OCI-LY7 (cell line): ENCODE results near the gene FAM193A. TPM values are rescaled to one million over a fixed set of nuclear protein-coding genes. Genes with fewer than 3 reads are reported as not detected.

Source experiments
- BruUV-seq: library from RNA; stranded (reverse); fragments of 400-500 nt; replicated peaks from 2 replicates; lab custom pipeline; 2021; lab: Mats Ljungman, UMichigan
- CTCF ChIA-PET: fragments of 300-600 bp; sonication (Branson Sonifier 250); formaldehyde crosslinking; loops from one replicate; lab custom pipeline; 2022; ENCODE audit warnings: antibody characterized with exemption; ENCODE audit not compliant: unreplicated experiment; lab: Charles Lee
- POLR2A ChIA-PET: fragments of 300-600 bp; sonication (Branson Sonifier 250); formaldehyde crosslinking; loops from one replicate; lab custom pipeline; 2022; ENCODE audit warnings: antibody characterized with exemption; lab: Charles Lee
- DNase-seq: peaks from one replicate; pipeline ENCODE4 v3.0.0-alpha.2; 2015; ENCODE audit warnings: low spot score
- H2AFZ ChIP-seq: fragments of 200-600 bp; sonication (generic), shearing (Covaris generic); 2 replicates; pipeline ENCODE4 v1.6.1; 2014; ENCODE audit warnings: mild to moderate bottlenecking, antibody characterized with exemption, low read length, moderate library complexity
- H3K27ac ChIP-seq: fragments of 200-600 bp; sonication (generic); 2 replicates; pipeline ENCODE4 v1.5.1; 2014; ENCODE audit warnings: mixed run types, low read depth, mild to moderate bottlenecking, moderate library complexity, low read length, inconsistent platforms; ENCODE audit not compliant: poor library complexity, severe bottlenecking
- H3K36me3 ChIP-seq: fragments of 200-600 bp; sonication (generic); 2 replicates; pipeline ENCODE4 v1.6.1; 2014; ENCODE audit warnings: mild to moderate bottlenecking, antibody characterized with exemption, low read length, moderate library complexity, mixed read lengths; ENCODE audit not compliant: insufficient read depth
- H3K4me1 ChIP-seq: fragments of 200-600 bp; sonication (generic); 2 replicates; pipeline ENCODE4 v1.5.1; 2014; ENCODE audit warnings: mild to moderate bottlenecking, low read length; ENCODE audit not compliant: insufficient read depth, poor library complexity, severe bottlenecking
- H3K4me2 ChIP-seq: fragments of 200-600 bp; sonication (generic); 2 replicates; pipeline ENCODE4 v1.6.1; 2014; ENCODE audit warnings: mild to moderate bottlenecking, low read length
- H3K4me3 ChIP-seq: fragments of 200-600 bp; sonication (generic); 2 replicates; pipeline ENCODE4 v1.5.1; 2014; ENCODE audit warnings: mild to moderate bottlenecking, low read depth, low read length; ENCODE audit not compliant: poor library complexity, severe bottlenecking
- H3K79me2 ChIP-seq: fragments of 200-600 bp; sonication (generic); 2 replicates; pipeline ENCODE4 v1.6.1; 2016; ENCODE audit warnings: low read depth, mild to moderate bottlenecking, low read length, moderate library complexity, mixed read lengths; ENCODE audit not compliant: insufficient read depth
- H3K9me2 ChIP-seq: fragments of 200-600 bp; sonication (generic); 2 replicates; pipeline ENCODE4 v1.6.1; 2016; ENCODE audit warnings: mild to moderate bottlenecking, low read length, mixed read lengths; ENCODE audit not compliant: insufficient read depth
- H3K9me3 ChIP-seq: fragments of 200-600 bp; sonication (generic); 2 replicates; pipeline ENCODE4 v1.6.1; 2014; ENCODE audit warnings: mild to moderate bottlenecking, mixed run types, low read length, mixed read lengths
- H4K20me1 ChIP-seq: fragments of 200-600 bp; sonication (generic); 2 replicates; pipeline ENCODE4 v1.6.1; 2014; ENCODE audit warnings: mild to moderate bottlenecking, antibody characterized with exemption, low read length, moderate library complexity, mixed read lengths; ENCODE audit not compliant: insufficient read depth
- EZH2phosphoT487 ChIP-seq: fragments of 200-600 bp; sonication (generic); IDR thresholded peaks from 2 replicates; pipeline ENCODE4 v1.6.1; 2018; ENCODE audit warnings: low read depth, borderline replicate concordance, mild to moderate bottlenecking, mixed run types, antibody characterized with exemption, low read length, moderate library complexity, mixed read lengths
- intact Hi-C: fragments of 100-400 bp; cut with micrococcal nuclease; formaldehyde crosslinking; loops from one replicate; pipeline ENCODE4 v1.10.0; 2022; ENCODE audit not compliant: unreplicated experiment
- total RNA-seq, 2 experiments: library from RNA; depleted of rRNA in 1 of 2; stranded (reverse); fragments of >200 nt in 1 of 2; shearing (Covaris generic) in 1 of 2; gene quantifications; 2 replicates each; pipeline ENCODE4 v1.2.3, GENCODE V29; 2014 to 2022
- TF ChIP-seq, protein P1 (sequence below): fragments of 200-600 bp; sonication (generic); conservative IDR thresholded peaks from 2 replicates; pipeline ENCODE4 v1.5.1; 2014; ENCODE audit warnings: mild to moderate bottlenecking, antibody characterized with exemption, low read length, moderate library complexity, mixed read lengths

Gene FAM193A
- total RNA-seq, 2 experiments from 2014 or later = 17.8 to 36.7 TPM

DNA sequence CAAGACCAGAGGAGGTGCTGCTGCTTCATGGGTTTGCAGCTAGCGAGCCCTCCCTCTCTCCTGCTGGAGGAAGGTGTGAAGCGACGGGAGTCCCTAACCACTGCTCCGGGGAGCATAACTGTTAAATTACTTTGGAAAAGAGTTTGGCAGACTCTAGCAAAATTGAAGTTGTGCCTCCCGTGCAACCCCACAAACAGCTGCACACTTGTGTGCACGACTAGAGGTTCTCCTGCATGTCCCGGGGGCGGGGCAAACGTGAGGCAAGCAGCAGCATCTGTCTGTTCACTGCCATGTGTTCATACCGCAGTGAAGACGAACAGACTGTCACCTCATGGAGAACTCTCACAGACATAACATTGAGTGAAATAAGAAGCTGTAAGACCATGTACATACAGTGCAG is 185.1 kb downstream of the FAM193A start:
- POLR2A ChIA-PET = interaction anchor here (0.6 to 0.7 kb wide), 2 partner anchors 36 to 65 kb away, joined by 3 to 4 read pairs; no protein-coding TSS in a partner anchor

DNA sequence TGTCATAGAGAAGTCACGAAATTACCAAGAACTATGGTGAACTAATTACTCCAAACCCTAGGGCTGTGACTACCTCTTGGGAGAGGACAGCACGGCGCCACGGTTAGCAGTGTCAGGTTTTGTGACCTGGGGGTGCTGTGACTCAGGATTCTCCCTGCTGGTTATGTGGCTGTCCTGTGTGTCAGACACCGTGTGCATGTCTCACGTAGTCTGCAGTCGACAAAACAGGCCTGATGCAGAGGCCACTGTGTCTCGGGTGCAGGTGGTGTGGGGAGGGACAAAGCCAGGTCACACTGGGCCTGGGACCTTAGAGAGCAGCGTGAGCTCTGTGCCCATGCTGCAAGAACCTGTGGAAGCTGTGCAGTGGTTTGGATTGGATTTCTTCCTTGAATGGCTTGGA is 185.6 kb downstream of the FAM193A start:
- CTCF ChIA-PET = no interaction called here
- intact Hi-C loops = no loop called here

More for the DNA sequence above, 185.1 kb downstream of the FAM193A start:
- Histone ChIP-seq H3K4me2 (no peak overlapping the region), H3K36me3 (peaks cover 40% of the 10 kb centered on the region), H3K27ac (no peak overlapping the region), H3K9me3 (no peaks in the 10 kb centered on the region), H3K4me3 (no peak overlapping the region), H2AFZ (no peak overlapping the region), H3K9me2 (no peaks in the 10 kb centered on the region), H3K79me2 (no peaks in the 10 kb centered on the region), H4K20me1 (no peaks in the 10 kb centered on the region), H3K4me1 (no peaks in the 10 kb centered on the region)
- intact Hi-C loops = no loop called here
- BruUV-seq = no TSS peak
- no peak for DNase-seq
- TF ChIP-seq EZH2phosphoT487 = no peak
- TF ChIP-seq, protein P1, sequence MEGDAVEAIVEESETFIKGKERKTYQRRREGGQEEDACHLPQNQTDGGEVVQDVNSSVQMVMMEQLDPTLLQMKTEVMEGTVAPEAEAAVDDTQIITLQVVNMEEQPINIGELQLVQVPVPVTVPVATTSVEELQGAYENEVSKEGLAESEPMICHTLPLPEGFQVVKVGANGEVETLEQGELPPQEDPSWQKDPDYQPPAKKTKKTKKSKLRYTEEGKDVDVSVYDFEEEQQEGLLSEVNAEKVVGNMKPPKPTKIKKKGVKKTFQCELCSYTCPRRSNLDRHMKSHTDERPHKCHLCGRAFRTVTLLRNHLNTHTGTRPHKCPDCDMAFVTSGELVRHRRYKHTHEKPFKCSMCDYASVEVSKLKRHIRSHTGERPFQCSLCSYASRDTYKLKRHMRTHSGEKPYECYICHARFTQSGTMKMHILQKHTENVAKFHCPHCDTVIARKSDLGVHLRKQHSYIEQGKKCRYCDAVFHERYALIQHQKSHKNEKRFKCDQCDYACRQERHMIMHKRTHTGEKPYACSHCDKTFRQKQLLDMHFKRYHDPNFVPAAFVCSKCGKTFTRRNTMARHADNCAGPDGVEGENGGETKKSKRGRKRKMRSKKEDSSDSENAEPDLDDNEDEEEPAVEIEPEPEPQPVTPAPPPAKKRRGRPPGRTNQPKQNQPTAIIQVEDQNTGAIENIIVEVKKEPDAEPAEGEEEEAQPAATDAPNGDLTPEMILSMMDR = no peak
- CTCF ChIA-PET = no interaction called here

DNA sequence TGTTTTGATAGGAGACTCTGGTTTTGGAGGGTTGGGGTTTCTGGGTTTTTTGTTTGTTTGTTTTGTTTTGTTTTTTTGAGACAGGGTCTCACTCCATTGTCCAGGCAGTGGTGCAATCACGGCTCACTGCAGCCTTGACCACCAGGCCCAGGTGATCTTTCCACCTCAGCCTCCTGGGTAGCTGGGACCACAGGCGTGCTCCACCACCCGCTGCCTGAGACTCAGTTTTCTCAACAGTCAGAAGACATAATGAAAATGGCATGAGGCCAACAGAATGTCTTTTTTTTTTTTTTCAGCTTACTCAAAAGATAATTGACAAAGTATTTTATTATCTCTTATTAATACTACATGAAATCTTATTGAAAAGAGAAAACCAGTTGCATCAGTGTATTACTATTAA is 187.3 kb downstream of the FAM193A start:
- peaks cover 19% of the 10 kb centered on the region for H3K36me3 ChIP-seq
- ChIA-PET POLR2A (interaction anchor here (0.5 to 0.7 kb wide), 3 partner anchors 20 to 146 kb away, joined by 3 to 5 read pairs (median 4); no protein-coding TSS in a partner anchor), CTCF (interaction anchor here (0.6 kb wide), 1 partner anchor 19 kb away, joined by 3 read pairs; no protein-coding TSS in a partner anchor)
- DNase-seq = no peak
- H3K27ac ChIP-seq = no peak overlapping the region
- no peaks in the 10 kb centered on the region for H3K9me3 ChIP-seq
- no peaks in the 10 kb centered on the region for H4K20me1 ChIP-seq
- no peak overlapping the region for H3K4me2 ChIP-seq
- H3K4me1 ChIP-seq = no peaks in the 10 kb centered on the region
- H3K79me2 ChIP-seq = no peaks in the 10 kb centered on the region
- H3K4me3 ChIP-seq = no peak overlapping the region
- no peak overlapping the region for H2AFZ ChIP-seq
- intact Hi-C loops = no loop called here
- TF ChIP-seq, protein P1 = no peak
- TF ChIP-seq EZH2phosphoT487 = no peak
- no TSS peak for BruUV-seq
- H3K9me2 ChIP-seq = no peaks in the 10 kb centered on the region

More for the DNA sequence above, 185.6 kb downstream of the FAM193A start:
- no peak overlapping the region for H3K27ac ChIP-seq
- DNase-seq = no peak
- POLR2A ChIA-PET = no interaction called here
- H3K79me2 ChIP-seq = no peaks in the 10 kb centered on the region
- H3K36me3 ChIP-seq = peaks cover 37% of the 10 kb centered on the region
- no peaks in the 10 kb centered on the region for H3K9me2 ChIP-seq
- H4K20me1 ChIP-seq = no peaks in the 10 kb centered on the region
- no peaks in the 10 kb centered on the region for H3K4me1 ChIP-seq
- H3K9me3 ChIP-seq = no peaks in the 10 kb centered on the region
- H3K4me2 ChIP-seq = no peak overlapping the region
- no TSS peak for BruUV-seq
- TF ChIP-seq EZH2phosphoT487 = no peak
- TF ChIP-seq, protein P1 = no peak
- H2AFZ ChIP-seq = no peak overlapping the region
- no peak overlapping the region for H3K4me3 ChIP-seq
